ENCODE results near the gene NEUROG2.
A peak's percentile ranks its signal among the peaks of the same experiment; 100 is the strongest.
"Not testable (repeated sequence)": the region's sequence is repeated elsewhere in the genome, so short reads cannot be mapped to it uniquely, and the experiment has no call there.

NEUROG2 gene

GRCh38 chr4:112520598-112521122 lies 4.7 kb upstream of the NEUROG2 start:
- DNase-seq = no peak

GRCh38 chr4:112519689-112520597 lies 4.0 kb upstream of the NEUROG2 start:
- DNase-seq = no peak

GRCh38 chr4:112518675-112519074 lies 2.7 kb upstream of the NEUROG2 start:
- DNase-seq = no peak

GRCh38 chr4:112517911-112518310 lies 1.9 kb upstream of the NEUROG2 start:
- no peak for DNase-seq

- DNase-seq = no peak
These were observed 1.2 kb upstream of the NEUROG2 start for GRCh38 chr4:112517067-112517634.

GRCh38 chr4:112516471-112517066 lies 589 bp upstream of the NEUROG2 start:
- DNase-seq = peak; percentile 19

- peak; percentile 44 for DNase-seq
These were observed 548 bp downstream of the NEUROG2 start for GRCh38 chr4:112515198-112516065.

- peak; percentile 39 for DNase-seq
These were observed 1.3 kb downstream of the NEUROG2 start for GRCh38 chr4:112514647-112515197.

- DNase-seq = peak; percentile 57
These were observed 1.9 kb downstream of the NEUROG2 start for GRCh38 chr4:112513971-112514646.

- DNase-seq = no peak
These were observed 4.2 kb downstream of the NEUROG2 start for GRCh38 chr4:112511803-112512118.

- no peak for DNase-seq
These were observed 4.7 kb downstream of the NEUROG2 start for GRCh38 chr4:112511093-112511802.

- no peak for DNase-seq
These were observed 5.5 kb downstream of the NEUROG2 start for GRCh38 chr4:112510291-112511092.

- peak; percentile 10 for DNase-seq
These were observed 6.5 kb downstream of the NEUROG2 start for GRCh38 chr4:112509243-112510141.

GRCh38 chr4:112508356-112508755 lies 7.6 kb downstream of the NEUROG2 start:
- DNase-seq = no peak

GRCh38 chr4:112504807-112505206 lies 11.2 kb downstream of the NEUROG2 start:
- no peak for DNase-seq

- DNase-seq = no peak
These were observed 13.1 kb downstream of the NEUROG2 start for GRCh38 chr4:112502871-112503270.

- DNase-seq = no peak
These were observed 23.7 kb downstream of the NEUROG2 start for GRCh38 chr4:112492321-112492720.

GRCh38 chr4:112490808-112491207 lies 25.2 kb downstream of the NEUROG2 start:
- DNase-seq = not testable (repeated sequence)

GRCh38 chr4:112485930-112486329 lies 30.1 kb downstream of the NEUROG2 start:
- DNase-seq = no peak
